Epithelial cell of proximal tubule (primary cell): ENCODE results near the gene EFNA2. TPM values are rescaled to one million over a fixed set of nuclear protein-coding genes. Genes with fewer than 3 reads are reported as not detected.

Experiments
- DNase-seq: peaks from one replicate; pipeline ENCODE4 v3.0.0-alpha.2; 2011; ENCODE audit warnings: low read depth
- H3K4me3 ChIP-seq: 2 replicates; pipeline ENCODE4 v1.5.1; 2011; ENCODE audit warnings: low read depth, mild to moderate bottlenecking, low read length
- total RNA-seq: library from RNA; depleted of rRNA; stranded (reverse); fragments of >200 nt; gene quantifications from 2 replicates; pipeline ENCODE4 v1.2.3, GENCODE V29; 2015
- TF ChIP-seq, protein P1 (sequence below): conservative IDR thresholded peaks from 2 replicates; pipeline ENCODE4 v1.5.1; 2012; ENCODE audit warnings: low read depth, mild to moderate bottlenecking, low read length

Gene EFNA2
- total RNA-seq, 1 donor from 2014 or later: 0.23 TPM

DNA sequence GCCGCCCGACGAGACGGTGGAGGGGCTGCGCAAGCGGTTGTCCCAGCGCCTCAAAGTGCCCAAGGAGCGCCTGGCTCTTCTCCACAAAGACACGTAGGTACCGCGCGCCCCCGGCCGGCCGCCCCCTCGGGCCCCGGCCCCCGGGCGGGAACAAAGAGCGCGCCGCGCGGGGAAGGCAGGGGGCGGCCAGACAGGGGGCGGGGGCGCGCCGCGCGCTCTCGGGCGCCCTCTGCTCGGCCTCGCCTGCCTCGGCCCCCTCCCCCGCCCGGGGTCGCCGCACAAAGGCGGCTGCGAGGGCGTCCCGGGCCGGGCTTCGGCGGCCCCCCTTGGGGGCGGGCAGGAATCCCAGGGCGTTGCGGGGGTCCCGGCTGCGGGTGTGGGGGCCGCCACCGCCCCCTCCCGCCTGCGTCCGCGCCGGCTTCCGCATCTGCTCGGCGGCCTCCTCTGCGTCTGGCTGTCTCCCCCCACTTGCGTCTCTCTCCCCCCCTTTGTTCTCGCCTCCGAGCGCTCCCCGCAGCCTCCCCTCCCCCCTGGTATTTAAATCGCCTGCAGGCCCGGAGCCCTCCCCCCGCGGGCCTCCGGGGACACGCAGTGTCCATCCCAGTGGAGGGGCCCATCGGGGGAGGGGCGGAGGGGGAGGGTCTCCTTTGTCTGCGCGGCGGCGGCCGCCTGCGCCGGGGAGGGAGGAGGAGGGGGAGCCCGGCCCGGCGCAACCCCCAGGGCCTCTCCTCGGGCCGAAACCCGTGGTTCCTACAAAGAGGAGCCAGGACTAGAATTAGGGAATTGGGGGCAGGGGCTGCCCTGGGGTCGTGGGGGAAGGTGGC lies 35.0 kb upstream of the EFNA2 start:
- TF ChIP-seq, protein P1, sequence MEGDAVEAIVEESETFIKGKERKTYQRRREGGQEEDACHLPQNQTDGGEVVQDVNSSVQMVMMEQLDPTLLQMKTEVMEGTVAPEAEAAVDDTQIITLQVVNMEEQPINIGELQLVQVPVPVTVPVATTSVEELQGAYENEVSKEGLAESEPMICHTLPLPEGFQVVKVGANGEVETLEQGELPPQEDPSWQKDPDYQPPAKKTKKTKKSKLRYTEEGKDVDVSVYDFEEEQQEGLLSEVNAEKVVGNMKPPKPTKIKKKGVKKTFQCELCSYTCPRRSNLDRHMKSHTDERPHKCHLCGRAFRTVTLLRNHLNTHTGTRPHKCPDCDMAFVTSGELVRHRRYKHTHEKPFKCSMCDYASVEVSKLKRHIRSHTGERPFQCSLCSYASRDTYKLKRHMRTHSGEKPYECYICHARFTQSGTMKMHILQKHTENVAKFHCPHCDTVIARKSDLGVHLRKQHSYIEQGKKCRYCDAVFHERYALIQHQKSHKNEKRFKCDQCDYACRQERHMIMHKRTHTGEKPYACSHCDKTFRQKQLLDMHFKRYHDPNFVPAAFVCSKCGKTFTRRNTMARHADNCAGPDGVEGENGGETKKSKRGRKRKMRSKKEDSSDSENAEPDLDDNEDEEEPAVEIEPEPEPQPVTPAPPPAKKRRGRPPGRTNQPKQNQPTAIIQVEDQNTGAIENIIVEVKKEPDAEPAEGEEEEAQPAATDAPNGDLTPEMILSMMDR: no peak
- H3K4me3 ChIP-seq: peak overlapping the region; percentile 88
- no peak for DNase-seq

DNA sequence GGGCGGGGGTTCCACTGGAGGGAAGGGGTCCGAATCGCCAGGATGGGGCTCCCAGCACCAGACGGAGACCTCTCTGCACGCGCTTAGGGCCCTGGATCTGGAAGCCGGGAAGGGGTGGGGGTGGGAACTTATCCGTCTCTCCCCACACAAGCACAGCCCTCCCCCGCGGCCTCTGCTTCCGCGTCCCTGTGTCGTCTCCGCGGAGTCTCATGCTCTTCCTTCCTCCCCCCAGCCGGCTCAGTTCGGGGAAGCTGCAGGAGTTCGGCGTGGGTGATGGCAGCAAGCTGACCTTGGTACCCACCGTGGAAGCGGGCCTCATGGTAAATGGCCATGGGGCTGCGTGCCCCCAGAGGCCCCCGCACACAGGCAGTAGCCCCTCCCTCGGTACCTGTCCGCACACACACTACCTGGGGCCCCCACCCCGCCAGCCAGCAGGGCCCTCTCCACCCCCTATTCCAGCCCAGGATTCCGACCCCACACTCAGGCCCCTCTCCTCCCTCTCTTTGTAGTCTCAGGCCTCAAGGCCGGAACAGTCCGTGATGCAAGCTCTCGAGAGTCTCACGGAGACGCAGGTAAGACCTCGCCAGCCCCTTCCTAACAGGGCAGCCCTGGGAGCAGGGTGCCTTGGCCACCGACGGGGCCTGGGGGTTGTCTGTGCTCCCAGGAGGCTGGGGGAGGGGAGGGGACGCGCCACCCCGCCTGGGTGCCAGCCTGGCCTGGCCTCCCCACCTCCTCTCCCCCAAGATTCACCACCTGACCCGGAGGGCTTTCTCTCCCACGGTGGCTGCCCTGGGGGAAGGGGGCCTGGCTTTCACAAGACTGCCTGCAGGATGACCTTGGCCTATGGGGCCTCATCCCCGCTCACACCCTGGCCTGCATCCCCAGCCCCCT lies 34.1 kb upstream of the EFNA2 start:
- no peak for DNase-seq
- H3K4me3 ChIP-seq: peak overlapping the region; percentile 88
- TF ChIP-seq, protein P1: no peak

DNA sequence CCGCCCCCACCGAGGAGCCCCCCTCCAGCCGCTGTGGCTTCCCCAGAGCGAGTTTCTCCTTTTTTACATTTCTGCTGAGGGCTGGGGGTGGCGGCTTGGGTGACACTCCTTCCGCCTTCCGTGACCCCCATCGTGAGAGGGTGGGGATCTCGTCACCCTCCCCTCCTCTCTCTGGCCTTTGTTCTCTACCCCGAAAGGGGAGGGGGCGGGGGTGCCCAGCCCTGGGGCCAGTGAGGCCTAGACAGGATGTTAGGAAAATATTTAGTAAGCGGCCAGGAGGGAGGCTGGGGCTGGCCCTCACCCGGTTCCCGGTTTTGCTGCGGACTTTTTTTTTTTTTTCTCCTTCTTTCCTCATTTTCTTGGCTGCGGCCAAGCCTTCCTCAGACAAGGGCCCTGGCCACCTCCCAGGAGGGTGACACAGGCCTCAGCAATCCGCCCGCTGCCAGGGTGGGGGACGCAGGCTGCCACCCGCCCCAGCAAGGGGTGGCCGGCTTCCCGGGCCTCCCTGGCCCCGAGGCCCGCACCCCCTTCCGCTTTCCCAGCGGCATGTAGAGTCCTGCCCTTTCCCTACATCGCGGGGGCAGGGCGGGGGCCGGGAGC lies 33.4 kb upstream of the EFNA2 start:
- peak overlapping the region; percentile 88 for H3K4me3 ChIP-seq
- TF ChIP-seq, protein P1: no peak
- no peak for DNase-seq

DNA sequence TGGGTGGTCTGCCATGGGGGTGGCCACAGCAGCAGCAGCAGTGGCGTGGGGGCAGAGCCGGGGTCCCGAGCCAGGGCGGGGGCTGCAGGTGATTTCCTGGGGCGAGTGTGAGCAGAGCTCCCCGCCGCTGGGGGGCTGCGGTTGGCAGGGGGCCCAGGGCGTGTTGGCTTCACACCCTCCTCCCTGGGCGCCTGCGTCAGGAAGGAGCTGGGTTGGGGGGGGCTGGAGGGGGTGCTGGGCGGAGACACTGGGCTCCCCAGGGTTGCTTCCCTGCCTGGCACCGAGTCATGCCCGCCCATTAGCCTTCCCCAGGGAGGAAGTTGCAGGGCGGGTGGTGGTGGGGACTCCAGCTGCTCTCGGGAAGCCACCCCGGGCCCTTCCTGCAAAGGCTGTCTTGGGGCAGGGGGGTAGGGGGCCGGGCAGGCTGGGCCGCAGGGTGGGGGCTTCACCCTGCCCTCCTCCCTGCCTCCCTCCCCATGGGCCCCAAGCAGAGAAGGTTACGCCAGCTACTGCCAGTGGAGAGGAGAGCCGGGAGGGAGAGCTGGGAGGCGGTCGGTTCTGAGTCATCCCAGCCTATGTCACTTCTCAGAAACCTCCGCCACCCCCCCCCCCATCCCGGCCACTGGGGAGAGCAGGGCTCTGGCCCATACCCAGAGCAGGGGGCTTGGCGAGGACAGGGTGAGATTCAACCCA lies 32.7 kb upstream of the EFNA2 start:
- peak overlapping the region; percentile 88 for H3K4me3 ChIP-seq
- TF ChIP-seq, protein P1: no peak
- DNase-seq: no peak

DNA sequence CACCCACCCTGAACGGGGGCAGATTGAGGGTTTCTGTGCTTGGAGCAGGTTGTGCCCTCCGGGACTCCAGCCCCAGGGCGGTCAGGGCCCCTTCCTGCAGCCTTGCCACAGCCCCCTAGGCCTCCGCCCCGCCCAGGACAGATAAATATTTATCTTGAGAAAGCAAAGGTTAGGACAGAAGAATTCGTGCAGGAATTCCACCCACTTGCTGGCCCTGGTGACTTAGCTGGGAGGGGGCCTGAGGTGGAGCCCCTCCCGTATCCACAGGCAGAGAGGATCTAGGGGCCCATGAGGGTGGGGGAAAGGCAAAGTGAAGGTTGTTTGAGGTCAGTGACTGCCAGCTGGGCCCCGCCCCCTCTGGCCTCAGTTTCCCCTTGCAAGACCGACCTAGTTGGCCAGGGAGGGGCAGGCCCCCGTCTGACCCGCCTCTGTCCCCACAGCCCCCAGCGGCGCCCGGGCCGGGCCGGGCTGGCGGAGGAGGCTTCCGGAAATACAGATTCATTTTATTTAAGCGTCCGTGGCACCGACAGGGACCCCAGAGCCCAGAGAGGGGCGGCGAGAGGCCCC lies 32.1 kb upstream of the EFNA2 start:
- DNase-seq: no peak
- H3K4me3 ChIP-seq: peak overlapping the region; percentile 88
- TF ChIP-seq, protein P1: no peak

DNA sequence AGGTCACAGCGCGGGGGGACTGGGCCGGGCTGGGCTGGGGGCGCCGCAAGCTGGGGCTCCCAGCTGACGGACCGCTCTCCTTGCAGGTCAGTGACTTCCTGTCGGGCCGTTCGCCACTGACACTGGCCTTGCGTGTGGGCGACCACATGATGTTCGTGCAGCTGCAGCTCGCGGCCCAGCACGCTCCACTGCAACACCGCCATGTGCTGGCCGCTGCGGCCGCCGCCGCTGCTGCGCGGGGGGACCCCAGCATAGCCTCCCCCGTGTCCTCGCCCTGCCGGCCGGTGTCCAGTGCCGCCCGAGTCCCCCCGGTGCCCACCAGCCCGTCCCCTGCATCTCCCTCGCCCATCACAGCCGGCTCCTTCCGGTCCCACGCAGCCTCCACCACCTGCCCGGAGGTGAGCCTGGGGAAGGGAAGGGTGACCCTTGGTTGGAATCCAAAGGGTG lies 31.6 kb upstream of the EFNA2 start:
- TF ChIP-seq, protein P1: no peak
- no peak overlapping the region for H3K4me3 ChIP-seq
- no peak for DNase-seq
